Stomach (tissue), 19 donors: ENCODE results near the gene KDM3B. TPM values are rescaled to one million over a fixed set of nuclear protein-coding genes. Genes with fewer than 3 reads are reported as not detected.

Experiments used
- DNase-seq, 2 donors: peaks; one replicate each; pipeline versions ENCODE4 v3.0.0 to v3.0.0-alpha.2; 2013 to 2019
- H3K27ac ChIP-seq, 5 donors: fragments of 200-600 bp in 4 of 5; sonication (generic) in 4 of 5; one replicate each; pipeline ENCODE4 v1.5.1; 2013 to 2019; ENCODE audit warnings: mild to moderate bottlenecking in 1 of 5, moderate library complexity in 1 of 5
- H3K27me3 ChIP-seq, 3 donors: fragments of 200-600 bp; sonication (generic); one replicate each; pipeline ENCODE4 v1.5.1; 2017 to 2019; ENCODE audit warnings: mixed run types in 1 of 3
- H3K36me3 ChIP-seq, 4 donors: fragments of 200-600 bp; sonication (generic); 1 replicate in 3 of 4; 2 replicates in 1 of 4; pipeline ENCODE4 v1.5.1; 2016 to 2019
- H3K4me1 ChIP-seq, 4 donors: fragments of 200-600 bp; sonication (generic); one replicate each; pipeline ENCODE4 v1.5.1; 2016 to 2019
- H3K4me3 ChIP-seq, 4 donors: fragments of 200-600 bp; sonication (generic) in 3 of 4; one replicate each; pipeline ENCODE4 v1.5.1; 2016 to 2019; ENCODE audit warnings: mild to moderate bottlenecking in 1 of 4
- H3K9me3 ChIP-seq, 4 donors: fragments of 200-600 bp; sonication (generic); one replicate each; pipeline ENCODE4 v1.5.1; 2016 to 2019
- CTCF ChIP-seq, 7 experiments: fragments of 450-650 bp in 4 of 7; fragments of 200-600 bp in 3 of 7; sonication (generic) in 3 of 7; IDR thresholded peaks; one replicate each; pipeline ENCODE4 v1.5.1; 2016 to 2019; ENCODE audit warnings: antibody characterized with exemption in 7 of 7, control low read depth in 2 of 7, mild to moderate bottlenecking in 1 of 7
- EP300 ChIP-seq: sonication (generic); formaldehyde crosslinking; IDR thresholded peaks from one replicate; pipeline ENCODE4 v1.6.1; 2017; ENCODE audit warnings: antibody characterized with exemption
- POLR2A ChIP-seq, 4 donors: fragments of 450-650 bp; IDR thresholded peaks; one replicate each; pipeline ENCODE4 v1.6.1; 2016; ENCODE audit warnings: antibody characterized with exemption in 4 of 4, control low read depth in 2 of 4, mild to moderate bottlenecking in 1 of 4, moderate library complexity in 1 of 4
- POLR2AphosphoS5 ChIP-seq, 3 donors: sonication (generic); formaldehyde crosslinking; IDR thresholded peaks; one replicate each; pipeline ENCODE4 v1.6.1; 2016; ENCODE audit warnings: antibody characterized with exemption in 3 of 3
- WGBS, 5 donors: extraction: QIAGEN DNeasy Blood & Tissue Kit in 3 of 5; methylation state at CpG; one replicate each; pipeline versions ENCODE4 v1.1.5 to v1.1.7; 2013 to 2018; 5-methylcytosine and 5-hydroxymethylcytosine counted together
- intact Hi-C: fragments of 100-400 bp; cut with DNase I; formaldehyde crosslinking; loops from one replicate; pipeline ENCODE4 v1.15.1; 2023; ENCODE audit warnings: low total_unique reads
- long read RNA-seq, 10 donors: transcript quantifications; one replicate each; lab custom pipeline, GENCODE V29; 2026
- polyA plus RNA-seq, 3 donors: library from polyadenylated mRNA; stranded (reverse); fragments of 200-250 nt; gene quantifications; one replicate each; pipeline ENCODE4 v1.2.3, GENCODE V29; 2013
- total RNA-seq, 5 donors: library from RNA; depleted of rRNA; stranded (reverse); fragments of >200 nt; gene quantifications; one replicate each; pipeline versions ENCODE4 v1.1.0 to v1.2.3, GENCODE V29; 2014 to 2016
- donor health status: healthy with polysubstance abuse.
- donor health status: Bipolar disorder and iron deficiency.
- donor health status: healthy.

The KDM3B gene
- total RNA-seq (100 to 1,000 TPM in 1 of 5 donors, 10 to 100 TPM in 4; 47.1 to 107 (median 62.6) TPM), polyA plus RNA-seq (10 to 100 TPM; 12.6 to 20.8 (median 15.6) TPM)
- long read RNA-seq, donor 1: 0 reads
- long read RNA-seq, donor 2, full-length matches to known transcripts: 3 of 3 reads
- long read RNA-seq, donor 2, partial matches to known transcripts: 0 of 3 reads
- long read RNA-seq, donor 2, other reads (novel, unspliced or antisense): 0 of 3 reads
- long read RNA-seq, donor 3, full-length matches to known transcripts: 2 of 2 reads
- long read RNA-seq, donor 3, partial matches to known transcripts: 0 of 2 reads
- long read RNA-seq, donor 3, other reads (novel, unspliced or antisense): 0 of 2 reads
- long read RNA-seq, donor 4: 0 reads
- long read RNA-seq, donor 5, partial matches to known transcripts: 0 of 1 reads
- long read RNA-seq, donor 5, other reads (novel, unspliced or antisense): 0 of 1 reads
- long read RNA-seq, donor 6, full-length matches to known transcripts: 2 of 7 reads
- long read RNA-seq, donor 6, partial matches to known transcripts: 5 of 7 reads
- long read RNA-seq, donor 6, other reads (novel, unspliced or antisense): 0 of 7 reads
- long read RNA-seq, donor 7, partial matches to known transcripts: 0 of 1 reads
- long read RNA-seq, donor 7, other reads (novel, unspliced or antisense): 0 of 1 reads
- long read RNA-seq, donor 8: 0 reads
- long read RNA-seq, donor 9, partial matches to known transcripts: 0 of 1 reads
- long read RNA-seq, donor 9, other reads (novel, unspliced or antisense): 0 of 1 reads
- long read RNA-seq, donor 10: 0 reads

DNA sequence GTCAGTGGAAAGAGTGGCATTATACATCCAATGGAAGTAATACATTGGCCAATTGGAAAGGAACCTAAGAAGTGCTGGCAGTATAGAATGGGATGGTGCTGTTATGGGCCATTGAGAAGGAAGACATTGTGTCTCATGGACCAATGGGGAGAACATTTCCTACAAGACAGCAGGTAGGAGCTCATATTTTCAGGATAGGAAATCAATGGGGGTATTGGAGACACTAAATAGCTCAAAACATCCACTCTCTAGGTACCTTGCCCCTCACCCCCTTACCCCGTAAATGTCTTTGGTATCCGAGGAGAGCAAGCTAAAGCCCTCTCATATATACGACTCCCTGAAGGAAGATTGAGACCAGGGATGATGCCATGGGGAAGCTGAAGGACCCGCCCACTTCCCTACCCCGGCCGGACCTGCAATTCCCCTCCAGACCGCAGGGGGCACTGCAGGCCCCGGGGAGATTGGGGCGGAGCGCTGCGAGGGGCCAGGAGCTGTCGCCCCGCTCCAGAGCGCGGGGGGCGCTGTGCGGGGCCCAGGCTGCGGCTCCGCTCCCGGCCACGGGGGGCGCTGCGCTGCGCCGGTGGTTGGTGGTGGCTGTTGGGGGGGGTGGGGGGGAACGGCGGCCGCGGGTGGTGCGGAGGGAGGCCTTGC lies at the start of gene KDM3B:
KDM3B (plus strand) TSS at position 615 of the 651 bp plus-strand sequence. CDS start 111 bp downstream, outside the sequence.
- Histone ChIP-seq H3K4me3 (peak within 1 kb of the TSS; percentile 82 to 92 (median 88)), H3K27me3 (no peaks in the 10 kb centered on the region), H3K27ac (peak within 1 kb of the TSS; percentile 96 to 99 (median 98)), H3K4me1 (peaks cover 16 to 37% (median 26%) of the 10 kb centered on the region in 4 donors), H3K36me3 (peaks cover 12 to 29% (median 22%) of the 10 kb centered on the region in 4 donors), H3K9me3 (peaks cover 0 to 6% (median 0%) of the 10 kb centered on the region in 4 donors)
- TF ChIP-seq POLR2A (IDR thresholded peaks at IDR 0.05) (no peak), POLR2AphosphoS5 (IDR thresholded peaks at IDR 0.05) (peak; percentile 32 to 75 (median 48)), EP300 (no peak), CTCF (IDR thresholded peaks at IDR 0.05) (peak in 6 of 7 experiments; percentile 29 to 100 (median 99))
- intact Hi-C loops: no loop called here
- DNase-seq: peak; percentile 89 to 95
- 9 to 65% (median 11%) methylated on average over 3 to 27 of the region's 30 CpGs for WGBS, 5 donors

GRCh38 chr5:138303372-138303771 lies 49.1 kb upstream of the KDM3B start:
- intact Hi-C loops: no loop called here
- no peak for TF ChIP-seq POLR2A (IDR thresholded peaks at IDR 0.05)
- no peak for TF ChIP-seq CTCF (IDR thresholded peaks at IDR 0.05)
- TF ChIP-seq POLR2AphosphoS5 (IDR thresholded peaks at IDR 0.05): no peak
- no peak for TF ChIP-seq EP300
- H3K27ac ChIP-seq: no peak overlapping the region
- no peaks in the 10 kb centered on the region for H3K36me3 ChIP-seq
- no peak for DNase-seq
- WGBS, 5 donors: 85 to 89% (median 86%) methylated on average over 6 of the region's 6 CpGs
- H3K4me3 ChIP-seq: no peak overlapping the region
- H3K27me3 ChIP-seq: no peaks in the 10 kb centered on the region
- H3K4me1 ChIP-seq: no peaks in the 10 kb centered on the region
- no peaks in the 10 kb centered on the region for H3K9me3 ChIP-seq

GRCh38 chr5:138305797-138306196 lies 46.7 kb upstream of the KDM3B start:
- TF ChIP-seq EP300: no peak
- TF ChIP-seq POLR2A (IDR thresholded peaks at IDR 0.05): no peak
- no peak for TF ChIP-seq POLR2AphosphoS5 (IDR thresholded peaks at IDR 0.05)
- TF ChIP-seq CTCF (IDR thresholded peaks at IDR 0.05): no peak
- Histone ChIP-seq H3K27ac (no peak overlapping the region), H3K4me1 (no peaks in the 10 kb centered on the region), H3K36me3 (no peaks in the 10 kb centered on the region), H3K9me3 (no peaks in the 10 kb centered on the region), H3K4me3 (no peak overlapping the region), H3K27me3 (no peaks in the 10 kb centered on the region)
- peak; percentile 14 to 32 for DNase-seq
- intact Hi-C loops: no loop called here
- whole genome bisulfite sequencing, 5 donors: 29 to 70% (median 54%) methylated on average over 1 of the region's 1 CpG

GRCh38 chr5:138315751-138316278 lies 36.7 kb upstream of the KDM3B start:
- 92 to 100% (median 95%) methylated on average over 3 to 7 of the region's 7 CpGs for WGBS, 5 donors
- no peak for DNase-seq
- no peak overlapping the region for H3K4me3 ChIP-seq
- H3K9me3 ChIP-seq: no peaks in the 10 kb centered on the region
- no peak for TF ChIP-seq POLR2A (IDR thresholded peaks at IDR 0.05)
- TF ChIP-seq EP300: no peak
- TF ChIP-seq CTCF (IDR thresholded peaks at IDR 0.05): no peak
- no peak for TF ChIP-seq POLR2AphosphoS5 (IDR thresholded peaks at IDR 0.05)
- H3K27ac ChIP-seq: no peak overlapping the region
- no peaks in the 10 kb centered on the region for H3K27me3 ChIP-seq
- intact Hi-C loops: no loop called here
- H3K4me1 ChIP-seq: no peaks in the 10 kb centered on the region
- H3K36me3 ChIP-seq: no peaks in the 10 kb centered on the region
